ENCODE data around the gene DAG1. TPM values are rescaled to one million over a fixed set of nuclear protein-coding genes. Genes with fewer than 3 reads are reported as not detected.

The DAG1 gene
- total and polyA plus RNA-seq, 2 donors (not counting 1 experiment from before 2014, with no cell fraction given): 48.7 TPM

- DNase-seq (ENCODE audit: low read depth in 2 of 2): peak; percentile 98 to 99
- H3K36me3 ChIP-seq (ENCODE audit: control insufficient read depth, insufficient read depth, low read length): no peaks in the 10 kb centered on the region
- H2AFZ ChIP-seq (ENCODE audit: low read length): peak overlapping the region; percentile 44
- peak overlapping the region; percentile 67 for H3K4me2 ChIP-seq (ENCODE audit: extremely low read depth, insufficient read depth, low read length)
- no peaks in the 10 kb centered on the region for H3K9me3 ChIP-seq (ENCODE audit: control insufficient read depth, insufficient read depth, low read depth, low read length)
- H3K4me1 ChIP-seq (ENCODE audit: control insufficient read depth, extremely low read depth, insufficient read depth, low read length): peaks cover 9% of the 10 kb centered on the region
- H3K27ac ChIP-seq (ENCODE audit: insufficient read depth, low read length): peak overlapping the region; percentile 89
- H4K20me1 ChIP-seq (ENCODE audit: control insufficient read depth, extremely low read depth, insufficient read depth, low read length): no peaks in the 10 kb centered on the region
- H3K27me3 ChIP-seq (ENCODE audit: control insufficient read depth, insufficient read depth, low read length): no peaks in the 10 kb centered on the region
- H3K79me2 ChIP-seq (ENCODE audit: control insufficient read depth, insufficient read depth, low read length): peaks cover 2% of the 10 kb centered on the region
- no peak overlapping the region for H3K4me3 ChIP-seq (replicated peaks in 1 of 4; ENCODE audit: control extremely low read depth in 1 of 4, insufficient read depth in 1 of 4, low read depth in 3 of 4, low read length in 4 of 4)
- peak overlapping the region; percentile 28 for H3K9ac ChIP-seq (ENCODE audit: insufficient read depth, low read length)
- no peak for TF ChIP-seq CTCF (conservative IDR thresholded peaks at IDR 0.05 in 1 of 2, IDR thresholded peaks at IDR 0.05 in 1 of 2; ENCODE audit: low read depth in 1 of 2, low read length in 2 of 2)
- no peak for TF ChIP-seq EZH2 (IDR thresholded peaks at IDR 0.05; ENCODE audit: low read length, missing control alignments)
Observed at GRCh38 chr3:49500732-49501609, 30.9 kb downstream of the DAG1 start.

GRCh38 chr3:49501842-49502241, 31.8 kb downstream of the DAG1 start:
- H3K36me3 ChIP-seq (ENCODE audit: control insufficient read depth, insufficient read depth, low read length): no peaks in the 10 kb centered on the region
- no peak overlapping the region for H3K4me2 ChIP-seq (ENCODE audit: extremely low read depth, insufficient read depth, low read length)
- H3K27me3 ChIP-seq (ENCODE audit: control insufficient read depth, insufficient read depth, low read length): no peaks in the 10 kb centered on the region
- no peak overlapping the region for H3K4me3 ChIP-seq (replicated peaks in 1 of 4; ENCODE audit: control extremely low read depth in 1 of 4, insufficient read depth in 1 of 4, low read depth in 3 of 4, low read length in 4 of 4)
- no peaks in the 10 kb centered on the region for H3K9me3 ChIP-seq (ENCODE audit: control insufficient read depth, insufficient read depth, low read depth, low read length)
- TF ChIP-seq CTCF (conservative IDR thresholded peaks at IDR 0.05 in 1 of 2, IDR thresholded peaks at IDR 0.05 in 1 of 2; ENCODE audit: low read depth in 1 of 2, low read length in 2 of 2) (no peak), EZH2 (IDR thresholded peaks at IDR 0.05; ENCODE audit: low read length, missing control alignments) (no peak)
- H3K79me2 ChIP-seq (ENCODE audit: control insufficient read depth, insufficient read depth, low read length): peaks cover 2% of the 10 kb centered on the region
- no peak overlapping the region for H3K9ac ChIP-seq (ENCODE audit: insufficient read depth, low read length)
- peaks cover 9% of the 10 kb centered on the region for H3K4me1 ChIP-seq (ENCODE audit: control insufficient read depth, extremely low read depth, insufficient read depth, low read length)
- no peaks in the 10 kb centered on the region for H4K20me1 ChIP-seq (ENCODE audit: control insufficient read depth, extremely low read depth, insufficient read depth, low read length)
- no peak for DNase-seq (ENCODE audit: low read depth in 2 of 2)
- no peak overlapping the region for H2AFZ ChIP-seq (ENCODE audit: low read length)
- H3K27ac ChIP-seq (ENCODE audit: insufficient read depth, low read length): peak overlapping the region; percentile 57

DNA sequence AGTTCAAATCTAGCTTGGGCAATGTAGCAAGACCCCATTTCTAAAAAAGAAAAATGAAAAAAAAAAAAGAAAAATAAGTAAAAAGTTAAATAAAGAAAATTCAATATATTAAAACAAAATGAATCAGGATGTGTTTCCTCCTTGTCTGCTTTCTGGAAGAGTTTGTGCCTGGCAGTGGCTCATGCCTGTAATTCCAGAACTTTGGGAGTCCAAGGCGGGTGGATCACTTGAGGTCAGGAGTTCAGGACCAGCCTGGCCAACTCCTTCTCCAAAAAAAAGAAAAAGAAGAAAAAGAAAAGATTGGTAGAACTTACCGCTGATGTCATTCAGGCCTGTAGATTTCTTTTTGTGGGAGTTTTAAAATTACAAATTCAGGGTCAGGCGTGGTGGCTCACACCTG, 36.8 kb downstream of the DAG1 start:
- Histone ChIP-seq H3K27ac (ENCODE audit: insufficient read depth, low read length) (no peak overlapping the region), H3K36me3 (ENCODE audit: control insufficient read depth, insufficient read depth, low read length) (peaks cover 3% of the 10 kb centered on the region), H3K4me3 (replicated peaks in 1 of 4; ENCODE audit: control extremely low read depth in 1 of 4, insufficient read depth in 1 of 4, low read depth in 3 of 4, low read length in 4 of 4) (no peak overlapping the region), H3K4me2 (ENCODE audit: extremely low read depth, insufficient read depth, low read length) (no peak overlapping the region), H3K9ac (ENCODE audit: insufficient read depth, low read length) (no peak overlapping the region), H4K20me1 (ENCODE audit: control insufficient read depth, extremely low read depth, insufficient read depth, low read length) (no peaks in the 10 kb centered on the region), H3K79me2 (ENCODE audit: control insufficient read depth, insufficient read depth, low read length) (no peaks in the 10 kb centered on the region), H3K4me1 (ENCODE audit: control insufficient read depth, extremely low read depth, insufficient read depth, low read length) (no peaks in the 10 kb centered on the region), H3K9me3 (ENCODE audit: control insufficient read depth, insufficient read depth, low read depth, low read length) (no peaks in the 10 kb centered on the region), H2AFZ (ENCODE audit: low read length) (no peak overlapping the region), H3K27me3 (ENCODE audit: control insufficient read depth, insufficient read depth, low read length) (no peaks in the 10 kb centered on the region)
- no peak for DNase-seq (ENCODE audit: low read depth in 2 of 2)
- TF ChIP-seq CTCF (conservative IDR thresholded peaks at IDR 0.05 in 1 of 2, IDR thresholded peaks at IDR 0.05 in 1 of 2; ENCODE audit: low read depth in 1 of 2, low read length in 2 of 2) (no peak), EZH2 (IDR thresholded peaks at IDR 0.05; ENCODE audit: low read length, missing control alignments) (no peak)
